ENCODE data around the gene PRICKLE2. TPM values are rescaled to one million over a fixed set of nuclear protein-coding genes. Genes with fewer than 3 reads are reported as not detected.

Gene PRICKLE2
- total and polyA plus RNA-seq, 10 of the 15 experiments (the other 5 are each of a cell fraction or from before 2014, with no cell fraction given): 0.11 to 2.6 (median 0.69) TPM

DNA sequence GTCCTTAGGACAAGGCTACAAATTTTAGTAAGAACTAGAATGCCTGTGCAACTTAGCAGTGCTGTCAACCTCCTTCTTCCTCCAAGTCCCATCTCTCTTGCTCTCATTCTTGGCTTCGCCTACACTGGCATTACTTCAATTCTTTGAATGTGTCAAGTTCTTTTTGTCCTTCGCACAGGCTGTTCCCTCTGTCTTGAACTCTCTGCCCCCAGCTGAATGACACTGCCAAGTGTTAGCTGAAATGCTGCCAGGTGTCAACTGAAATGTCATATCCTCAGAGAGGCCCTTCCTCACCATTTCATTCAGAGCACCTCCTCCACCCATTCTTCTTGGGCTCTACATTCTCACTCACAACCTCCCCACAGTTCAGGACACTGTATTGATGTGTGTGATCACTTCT is 153.1 kb downstream of the PRICKLE2 start (continued):
- no peak for TF ChIP-seq NR2F1 (conservative IDR thresholded peaks at IDR 0.05)
- TF ChIP-seq, protein P1, sequence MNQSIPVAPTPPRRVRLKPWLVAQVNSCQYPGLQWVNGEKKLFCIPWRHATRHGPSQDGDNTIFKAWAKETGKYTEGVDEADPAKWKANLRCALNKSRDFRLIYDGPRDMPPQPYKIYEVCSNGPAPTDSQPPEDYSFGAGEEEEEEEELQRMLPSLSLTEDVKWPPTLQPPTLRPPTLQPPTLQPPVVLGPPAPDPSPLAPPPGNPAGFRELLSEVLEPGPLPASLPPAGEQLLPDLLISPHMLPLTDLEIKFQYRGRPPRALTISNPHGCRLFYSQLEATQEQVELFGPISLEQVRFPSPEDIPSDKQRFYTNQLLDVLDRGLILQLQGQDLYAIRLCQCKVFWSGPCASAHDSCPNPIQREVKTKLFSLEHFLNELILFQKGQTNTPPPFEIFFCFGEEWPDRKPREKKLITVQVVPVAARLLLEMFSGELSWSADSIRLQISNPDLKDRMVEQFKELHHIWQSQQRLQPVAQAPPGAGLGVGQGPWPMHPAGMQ (IDR thresholded peaks at IDR 0.05; ENCODE audit: borderline replicate concordance): no peak
- TF ChIP-seq ASH2L (IDR thresholded peaks at IDR 0.05; ENCODE audit: borderline replicate concordance, low read depth): no peak
- no peak for TF ChIP-seq LARP7 (IDR thresholded peaks at IDR 0.05)
- no peak for TF ChIP-seq STAT3 (IDR thresholded peaks at IDR 0.05; ENCODE audit: low read depth, low read length)
- TF ChIP-seq HCFC1 (IDR thresholded peaks at IDR 0.05; ENCODE audit: low read length): no peak

DNA sequence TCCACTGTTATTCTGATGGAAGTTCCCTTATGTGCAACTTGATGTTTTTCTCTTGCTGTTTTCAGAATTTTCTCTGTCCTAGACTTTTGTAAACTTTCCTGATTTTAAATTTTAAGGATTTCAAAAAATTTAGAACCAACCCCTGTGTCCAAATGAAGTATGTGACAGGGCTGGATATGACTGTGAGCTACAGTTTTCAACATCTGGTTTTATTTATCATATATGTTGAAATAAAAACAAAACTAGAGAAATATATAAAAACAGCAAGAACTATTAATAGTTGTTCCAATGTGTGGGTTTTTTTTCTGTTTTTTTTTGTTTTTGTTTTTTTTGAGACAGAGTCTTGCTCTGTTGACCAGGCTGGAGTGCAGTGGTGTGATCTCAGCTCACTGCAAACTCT is 154.6 kb downstream of the PRICKLE2 start:
- intact Hi-C loops (cut with micrococcal nuclease; ENCODE audit: unreplicated experiment) (no loop called here), in situ Hi-C loops (cut with MboI) (no loop called here)
- BruUV-seq (replicated peaks): no TSS peak
- Histone ChIP-seq H3K27me3 (replicated peaks in 1 of 2; ENCODE audit: control insufficient read depth in 2 of 2, insufficient read depth in 2 of 2, low read length in 1 of 2) (no peaks in the 10 kb centered on the region), H3K27ac (ENCODE audit: control insufficient read depth, insufficient read depth) (no peak overlapping the region), H3K4me3 (no peak overlapping the region), H3K36me3 (ENCODE audit: control insufficient read depth in 2 of 2, insufficient read depth in 2 of 2, low read length in 1 of 2) (no peaks in the 10 kb centered on the region), H3K4me1 (ENCODE audit: control insufficient read depth, insufficient read depth, low read length) (no peaks in the 10 kb centered on the region), H3K9ac (ENCODE audit: control insufficient read depth, insufficient read depth, low read length) (no peak overlapping the region), H3K9me3 (replicated peaks; ENCODE audit: control insufficient read depth, insufficient read depth, low read length) (no peaks in the 10 kb centered on the region), H4K20me1 (ENCODE audit: control insufficient read depth, insufficient read depth) (no peaks in the 10 kb centered on the region), H3K79me2 (ENCODE audit: control insufficient read depth, insufficient read depth, low read length) (no peaks in the 10 kb centered on the region), H3K4me2 (ENCODE audit: control insufficient read depth, insufficient read depth) (no peak overlapping the region), H2AFZ (ENCODE audit: control insufficient read depth, low read depth, low read length) (no peak overlapping the region)
- ChIA-PET RAD21 (ENCODE audit: unreplicated experiment) (no interaction called here), SMC1A (ENCODE audit: uncharacterized antibody, unreplicated experiment) (interaction anchor here (1.0 kb wide), 1 partner anchor 17 kb away, joined by 4 read pairs; no protein-coding TSS in a partner anchor), POLR2A (no interaction called here), CTCF (interaction anchor here (0.7 kb wide), 1 partner anchor 207 kb away, joined by 3 read pairs; no protein-coding TSS in a partner anchor)
- no peak for TF ChIP-seq TCF12 (IDR thresholded peaks at IDR 0.05; ENCODE audit: low read depth, low read length)
- DNase-seq (ENCODE audit: low read depth, low spot score): no peak
- FAIRE-seq: no peak
- no peak for ATAC-seq

Measured in GM12878 (cell line).